K562 (cell line): ENCODE measurements around the gene TSHR. TPM values are rescaled to one million over a fixed set of nuclear protein-coding genes. Genes with fewer than 3 reads are reported as not detected.

Source experiments
- C11orf30 ChIP-seq: fragments of 450-650 bp; IDR thresholded peaks from 2 replicates; pipeline ENCODE4 v1.6.1; 2016; ENCODE audit warnings: low read depth, mild to moderate bottlenecking
- CBX1 ChIP-seq: sonication (generic); IDR thresholded peaks from 2 replicates; pipeline ENCODE4 v1.6.1; 2016; ENCODE audit warnings: antibody characterized with exemption, low read depth, mild to moderate bottlenecking
- ELF1 ChIP-seq: fragments of 200-800 bp; sonication (Bioruptor generic); IDR thresholded peaks from 2 replicates; pipeline ENCODE4 v1.6.1; 2016; ENCODE audit warnings: missing genetic modification characterization, missing compliant biosample characterization
- ELF4 ChIP-seq: fragments of 450-650 bp; formaldehyde crosslinking; IDR thresholded peaks from 2 replicates; pipeline ENCODE4 v1.4.0; 2022; ENCODE audit warnings: missing genetic modification characterization
- GTF2E2 ChIP-seq: fragments of 200-800 bp; sonication (Bioruptor generic); IDR thresholded peaks from 2 replicates; pipeline ENCODE4 v1.6.1; 2016; ENCODE audit warnings: missing genetic modification characterization, missing compliant biosample characterization
- KLF16 ChIP-seq: IDR thresholded peaks from 2 replicates; pipeline ENCODE4 v1.6.1; 2016; ENCODE audit warnings: antibody characterized with exemption
- MYBL2 ChIP-seq, 2 experiments: fragments of 450-650 bp in 1 of 2; sonication (generic) in 1 of 2; formaldehyde crosslinking in 1 of 2; IDR thresholded peaks; 2 replicates each; pipeline versions ENCODE4 v1.6.1 to v1.8.1; 2017 to 2022; ENCODE audit warnings: borderline replicate concordance in 1 of 2, inconsistent platforms in 1 of 2, low read depth in 1 of 2, mild to moderate bottlenecking in 1 of 2, missing genetic modification reagents in 1 of 2, moderate library complexity in 1 of 2
- NFRKB ChIP-seq: fragments of 450-650 bp; IDR thresholded peaks from 2 replicates; pipeline ENCODE4 v1.6.1; 2016; ENCODE audit warnings: low read depth
- RNF2 ChIP-seq: sonication (generic); IDR thresholded peaks from 2 replicates; pipeline ENCODE4 v1.6.1; 2016
- TGIF2 ChIP-seq: sonication (generic); formaldehyde crosslinking; IDR thresholded peaks from 2 replicates; pipeline ENCODE4 v1.8.1; 2022; ENCODE audit warnings: mild to moderate bottlenecking, missing genetic modification reagents, moderate library complexity
- ZBED1 ChIP-seq: IDR thresholded peaks from 2 replicates; pipeline ENCODE4 v1.6.1; 2014
- ZNF121 ChIP-seq: sonication (generic); formaldehyde crosslinking; conservative IDR thresholded peaks from 2 replicates; pipeline ENCODE4 v1.8.0; 2022; ENCODE audit warnings: missing genetic modification reagents
- polyA plus RNA-seq, 8 experiments: library from polyadenylated mRNA; depleted of rRNA in 4 of 8; stranded (reverse) in 5 of 8; unstranded in 3 of 8; fragments of >200 nt; fragmentation: Nextera tagmentation in 2 of 8; fragmentation: Illumina TruSeq in 1 of 8; extraction: Ambion mirVana in 2 of 8; extraction: Trizol in 1 of 8; gene quantifications; 2 replicates each; pipeline versions ENCODE4 v1.2.1 to v1.2.3, GENCODE V29; 2011 to 2014; ENCODE audit warnings: inconsistent platforms in 1 of 8, missing spikeins in 1 of 8
- total RNA-seq, 7 experiments: library from RNA; depleted of rRNA in 6 of 7; stranded (reverse); fragments of >200 nt in 6 of 7; fragmentation: Illumina TruSeq in 2 of 7; extraction: Trizol in 2 of 7; gene quantifications; 2 replicates each; pipeline versions ENCODE4 v1.2.1 to v1.2.3, GENCODE V29; 2011 to 2021; ENCODE audit warnings: low replicate concordance in 1 of 7
- TF ChIP-seq, protein P1 (sequence below), 2 experiments: IDR thresholded peaks in 1 of 2; conservative IDR thresholded peaks in 1 of 2; 2 replicates each; pipeline ENCODE4 v1.6.1; 2016; ENCODE audit warnings: low read depth in 2 of 2, mild to moderate bottlenecking in 1 of 2, missing compliant biosample characterization in 1 of 2, missing genetic modification characterization in 1 of 2, moderate library complexity in 1 of 2
- TF ChIP-seq, protein P2 (sequence below): fragments of 250-450 bp; sonication (Bioruptor Pico); IDR thresholded peaks from 2 replicates; pipeline ENCODE4 v1.8.0; 2021; ENCODE audit warnings: moderate library complexity, mild to moderate bottlenecking, inconsistent platforms
- TF ChIP-seq, protein P3 (sequence below): fragments of 450-650 bp; IDR thresholded peaks from 2 replicates; pipeline ENCODE4 v1.6.1; 2017; ENCODE audit warnings: antibody characterized with exemption, mild to moderate bottlenecking
- TF ChIP-seq, protein P4 (sequence below): sonication (generic); formaldehyde crosslinking; IDR thresholded peaks from 2 replicates; pipeline ENCODE4 v1.9.0; 2022; ENCODE audit warnings: mild to moderate bottlenecking, missing genetic modification reagents
- TF ChIP-seq, protein P5 (sequence below): fragments of 250-450 bp; sonication (Bioruptor Pico); IDR thresholded peaks from 2 replicates; pipeline ENCODE4 v1.8.0; 2022; ENCODE audit warnings: inconsistent platforms, mild to moderate bottlenecking, moderate library complexity, borderline replicate concordance
- TF ChIP-seq, protein P6 (sequence below): sonication (generic); formaldehyde crosslinking; IDR thresholded peaks from 2 replicates; pipeline ENCODE4 v1.8.1; 2023; ENCODE audit warnings: mild to moderate bottlenecking, missing genetic modification reagents

The TSHR gene
- total and polyA plus RNA-seq, 9 of the 15 experiments (the other 6 are each of a cell fraction or from before 2014, with no cell fraction given) = 0.01 to 0.10 TPM; not detected in 7

DNA sequence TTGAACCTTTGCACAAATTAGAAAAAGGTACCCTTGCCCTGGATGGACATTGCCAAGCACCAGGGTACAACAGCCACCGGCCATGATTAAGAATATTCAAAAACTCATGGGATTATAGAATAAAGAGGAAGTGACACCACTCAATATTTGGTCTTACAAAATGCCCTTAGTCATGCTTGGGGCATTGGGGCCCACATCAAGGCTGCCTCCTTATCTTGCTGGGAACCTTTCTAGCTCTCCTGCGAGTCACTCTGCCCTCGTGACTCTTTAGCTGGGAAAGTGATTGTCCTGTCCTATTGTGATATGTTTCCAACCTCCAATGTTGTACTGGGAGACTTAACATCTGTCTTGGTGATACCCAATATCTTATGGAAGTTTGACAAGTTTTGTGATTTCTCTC is 207.5 kb downstream of the TSHR start (continued):
- TF ChIP-seq, protein P1, sequence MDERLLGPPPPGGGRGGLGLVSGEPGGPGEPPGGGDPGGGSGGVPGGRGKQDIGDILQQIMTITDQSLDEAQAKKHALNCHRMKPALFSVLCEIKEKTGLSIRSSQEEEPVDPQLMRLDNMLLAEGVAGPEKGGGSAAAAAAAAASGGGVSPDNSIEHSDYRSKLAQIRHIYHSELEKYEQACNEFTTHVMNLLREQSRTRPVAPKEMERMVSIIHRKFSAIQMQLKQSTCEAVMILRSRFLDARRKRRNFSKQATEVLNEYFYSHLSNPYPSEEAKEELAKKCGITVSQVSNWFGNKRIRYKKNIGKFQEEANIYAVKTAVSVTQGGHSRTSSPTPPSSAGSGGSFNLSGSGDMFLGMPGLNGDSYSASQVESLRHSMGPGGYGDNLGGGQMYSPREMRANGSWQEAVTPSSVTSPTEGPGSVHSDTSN (CRISPR knock-in tag; IDR thresholded peaks at IDR 0.05; ENCODE audit: low read depth) = no peak
- TF ChIP-seq, protein P1 (tag; conservative IDR thresholded peaks at IDR 0.05; ENCODE audit: low read depth) = no peak
- TF ChIP-seq, protein P2, sequence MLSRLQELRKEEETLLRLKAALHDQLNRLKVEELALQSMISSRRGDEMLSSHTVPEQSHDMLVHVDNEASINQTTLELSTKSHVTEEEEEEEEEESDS (CRISPR knock-in tag) = no peak
- TF ChIP-seq CBX1 = no peak
- TF ChIP-seq ZNF121 (CRISPR knock-in tag) = no peak
- TF ChIP-seq, protein P3, sequence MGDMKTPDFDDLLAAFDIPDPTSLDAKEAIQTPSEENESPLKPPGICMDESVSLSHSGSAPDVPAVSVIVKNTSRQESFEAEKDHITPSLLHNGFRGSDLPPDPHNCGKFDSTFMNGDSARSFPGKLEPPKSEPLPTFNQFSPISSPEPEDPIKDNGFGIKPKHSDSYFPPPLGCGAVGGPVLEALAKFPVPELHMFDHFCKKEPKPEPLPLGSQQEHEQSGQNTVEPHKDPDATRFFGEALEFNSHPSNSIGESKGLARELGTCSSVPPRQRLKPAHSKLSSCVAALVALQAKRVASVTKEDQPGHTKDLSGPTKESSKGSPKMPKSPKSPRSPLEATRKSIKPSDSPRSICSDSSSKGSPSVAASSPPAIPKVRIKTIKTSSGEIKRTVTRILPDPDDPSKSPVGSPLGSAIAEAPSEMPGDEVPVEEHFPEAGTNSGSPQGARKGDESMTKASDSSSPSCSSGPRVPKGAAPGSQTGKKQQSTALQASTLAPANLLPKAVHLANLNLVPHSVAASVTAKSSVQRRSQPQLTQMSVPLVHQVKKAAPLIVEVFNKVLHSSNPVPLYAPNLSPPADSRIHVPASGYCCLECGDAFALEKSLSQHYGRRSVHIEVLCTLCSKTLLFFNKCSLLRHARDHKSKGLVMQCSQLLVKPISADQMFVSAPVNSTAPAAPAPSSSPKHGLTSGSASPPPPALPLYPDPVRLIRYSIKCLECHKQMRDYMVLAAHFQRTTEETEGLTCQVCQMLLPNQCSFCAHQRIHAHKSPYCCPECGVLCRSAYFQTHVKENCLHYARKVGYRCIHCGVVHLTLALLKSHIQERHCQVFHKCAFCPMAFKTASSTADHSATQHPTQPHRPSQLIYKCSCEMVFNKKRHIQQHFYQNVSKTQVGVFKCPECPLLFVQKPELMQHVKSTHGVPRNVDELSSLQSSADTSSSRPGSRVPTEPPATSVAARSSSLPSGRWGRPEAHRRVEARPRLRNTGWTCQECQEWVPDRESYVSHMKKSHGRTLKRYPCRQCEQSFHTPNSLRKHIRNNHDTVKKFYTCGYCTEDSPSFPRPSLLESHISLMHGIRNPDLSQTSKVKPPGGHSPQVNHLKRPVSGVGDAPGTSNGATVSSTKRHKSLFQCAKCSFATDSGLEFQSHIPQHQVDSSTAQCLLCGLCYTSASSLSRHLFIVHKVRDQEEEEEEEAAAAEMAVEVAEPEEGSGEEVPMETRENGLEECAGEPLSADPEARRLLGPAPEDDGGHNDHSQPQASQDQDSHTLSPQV = peak; percentile 55; the same call in 1 of the 2 replicates
- TF ChIP-seq RNF2 = 0 out of 2 replicates have a peak, but pooled peaks have one; percentile 24
- peak; percentile 56; the same call in 1 of the 2 replicates for TF ChIP-seq ZBED1
- no peak for TF ChIP-seq NFRKB
- peak; percentile 80 for TF ChIP-seq C11orf30
- no peak for TF ChIP-seq ELF1 (tag)
- TF ChIP-seq, protein P4, sequence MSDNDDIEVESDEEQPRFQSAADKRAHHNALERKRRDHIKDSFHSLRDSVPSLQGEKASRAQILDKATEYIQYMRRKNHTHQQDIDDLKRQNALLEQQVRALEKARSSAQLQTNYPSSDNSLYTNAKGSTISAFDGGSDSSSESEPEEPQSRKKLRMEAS (CRISPR knock-in tag) = no peak
- TF ChIP-seq GTF2E2 (tag) = no peak
- no peak for TF ChIP-seq KLF16
- TF ChIP-seq MYBL2 (IDR thresholded peaks at IDR 0.05; ENCODE audit: low read depth) = no peak
- no peak for TF ChIP-seq MYBL2 (CRISPR knock-in tag; IDR thresholded peaks at IDR 0.05; ENCODE audit: borderline replicate concordance)
- TF ChIP-seq, protein P5, sequence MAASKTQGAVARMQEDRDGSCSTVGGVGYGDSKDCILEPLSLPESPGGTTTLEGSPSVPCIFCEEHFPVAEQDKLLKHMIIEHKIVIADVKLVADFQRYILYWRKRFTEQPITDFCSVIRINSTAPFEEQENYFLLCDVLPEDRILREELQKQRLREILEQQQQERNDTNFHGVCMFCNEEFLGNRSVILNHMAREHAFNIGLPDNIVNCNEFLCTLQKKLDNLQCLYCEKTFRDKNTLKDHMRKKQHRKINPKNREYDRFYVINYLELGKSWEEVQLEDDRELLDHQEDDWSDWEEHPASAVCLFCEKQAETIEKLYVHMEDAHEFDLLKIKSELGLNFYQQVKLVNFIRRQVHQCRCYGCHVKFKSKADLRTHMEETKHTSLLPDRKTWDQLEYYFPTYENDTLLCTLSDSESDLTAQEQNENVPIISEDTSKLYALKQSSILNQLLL (CRISPR knock-in tag) = no peak
- TF ChIP-seq ELF4 (CRISPR knock-in tag) = no peak
- no peak for TF ChIP-seq TGIF2 (CRISPR knock-in tag)
- TF ChIP-seq, protein P6, sequence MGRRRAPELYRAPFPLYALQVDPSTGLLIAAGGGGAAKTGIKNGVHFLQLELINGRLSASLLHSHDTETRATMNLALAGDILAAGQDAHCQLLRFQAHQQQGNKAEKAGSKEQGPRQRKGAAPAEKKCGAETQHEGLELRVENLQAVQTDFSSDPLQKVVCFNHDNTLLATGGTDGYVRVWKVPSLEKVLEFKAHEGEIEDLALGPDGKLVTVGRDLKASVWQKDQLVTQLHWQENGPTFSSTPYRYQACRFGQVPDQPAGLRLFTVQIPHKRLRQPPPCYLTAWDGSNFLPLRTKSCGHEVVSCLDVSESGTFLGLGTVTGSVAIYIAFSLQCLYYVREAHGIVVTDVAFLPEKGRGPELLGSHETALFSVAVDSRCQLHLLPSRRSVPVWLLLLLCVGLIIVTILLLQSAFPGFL (CRISPR knock-in tag) = no peak
